ENCODE results near the gene ZCWPW2.

Gene ZCWPW2

DNA sequence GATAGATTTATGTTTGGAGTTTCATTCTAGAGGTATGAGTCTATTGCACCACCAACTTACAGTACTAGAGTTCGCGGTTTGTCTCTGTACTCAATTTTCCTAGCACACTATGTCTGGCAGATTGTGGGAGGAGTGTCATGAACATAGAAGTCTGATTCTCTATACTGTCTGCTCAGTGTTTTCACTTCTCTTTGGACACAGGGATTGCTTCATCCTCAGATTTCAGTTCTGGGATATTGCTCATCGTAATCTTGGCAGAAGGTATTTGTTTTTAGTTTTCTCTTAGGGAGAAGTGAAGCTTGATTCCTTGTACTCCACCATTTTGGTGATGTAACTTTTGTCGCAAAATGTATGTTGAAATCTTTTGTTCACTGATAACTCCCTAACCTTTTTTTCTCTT is 27.9 kb downstream of the ZCWPW2 start:
- peak; percentile 25 for DNase-seq (ENCODE audit: low read depth)

DNA sequence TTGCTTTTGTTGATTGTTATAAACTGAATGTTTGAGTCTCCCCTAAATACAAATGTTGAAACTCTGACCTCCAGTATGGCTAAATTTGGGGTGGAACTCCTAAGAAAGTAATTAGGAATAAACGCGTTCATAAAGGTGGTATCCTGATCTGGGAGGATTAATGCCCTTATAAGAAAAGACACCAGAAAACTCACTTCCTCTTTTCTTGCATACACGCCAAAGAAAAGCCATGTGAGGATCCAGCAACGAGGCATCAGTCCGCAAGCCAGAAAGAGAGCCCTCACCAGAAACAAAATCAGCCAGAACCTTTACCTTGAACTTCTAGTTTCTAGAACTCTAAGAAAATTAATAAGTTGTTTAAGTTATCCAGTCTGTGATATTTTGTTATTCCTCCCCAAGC is 37.5 kb downstream of the ZCWPW2 start:
- no peak for DNase-seq (ENCODE audit: low read depth)

DNA sequence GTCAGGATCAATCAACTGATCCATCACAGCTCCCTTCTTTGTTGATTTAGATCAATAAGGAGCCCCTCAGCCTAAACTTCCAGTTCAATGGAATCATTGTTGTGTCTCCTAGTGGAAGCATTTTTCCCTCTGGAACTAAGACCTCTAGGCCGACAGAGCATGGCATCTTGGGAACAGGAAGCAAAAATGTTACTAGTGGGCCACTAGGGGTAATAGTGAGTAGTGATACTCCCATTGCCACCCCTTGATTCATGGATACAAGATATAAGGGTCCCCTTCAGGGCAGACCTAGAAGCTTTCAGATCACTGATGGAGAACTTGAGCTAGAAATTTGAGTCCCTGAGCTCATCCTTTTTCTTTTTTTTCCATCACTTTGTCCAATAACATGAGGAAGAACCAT is 40.5 kb downstream of the ZCWPW2 start:
- DNase-seq (ENCODE audit: low read depth), result no peak

DNA sequence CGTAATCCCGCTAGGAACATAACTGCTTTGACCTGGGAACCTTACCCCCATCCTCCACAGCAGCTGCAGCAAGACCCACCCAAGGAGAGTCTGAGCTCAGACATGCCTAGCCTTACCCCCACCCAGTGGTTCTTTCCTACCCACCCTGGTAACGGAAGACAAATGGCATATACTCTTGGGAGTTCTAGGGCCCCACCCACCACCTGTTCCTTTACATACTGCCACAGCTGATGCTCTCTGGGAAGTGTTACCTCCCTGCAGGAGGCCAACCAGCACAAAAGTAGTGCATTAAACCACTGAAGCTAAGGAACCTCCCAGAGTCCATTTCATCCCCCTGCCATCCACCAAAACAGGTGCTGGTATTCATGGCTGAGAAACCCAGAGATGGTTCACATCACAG is 50.7 kb downstream of the ZCWPW2 start:
- DNase-seq (ENCODE audit: low read depth), result no peak

DNA sequence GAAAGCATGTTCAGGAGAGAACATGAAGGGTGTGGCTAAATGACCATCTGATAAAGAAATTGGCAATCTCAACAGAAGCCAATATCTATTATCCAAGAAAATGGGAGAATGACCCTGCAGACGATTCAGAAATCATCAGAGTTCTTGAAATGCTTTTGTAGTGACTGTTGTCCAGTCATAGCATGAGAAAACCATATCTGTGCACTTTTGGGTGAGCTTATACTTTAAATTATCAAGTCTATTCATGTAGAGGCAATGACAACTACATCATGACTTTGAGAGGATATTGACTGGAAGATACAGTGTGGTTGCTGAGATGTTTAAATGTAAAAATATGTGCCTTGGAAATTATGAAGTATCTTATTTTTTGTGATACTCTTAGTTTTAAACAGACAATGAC is 57.7 kb downstream of the ZCWPW2 start:
- DNase-seq (ENCODE audit: low read depth), result no peak

DNA sequence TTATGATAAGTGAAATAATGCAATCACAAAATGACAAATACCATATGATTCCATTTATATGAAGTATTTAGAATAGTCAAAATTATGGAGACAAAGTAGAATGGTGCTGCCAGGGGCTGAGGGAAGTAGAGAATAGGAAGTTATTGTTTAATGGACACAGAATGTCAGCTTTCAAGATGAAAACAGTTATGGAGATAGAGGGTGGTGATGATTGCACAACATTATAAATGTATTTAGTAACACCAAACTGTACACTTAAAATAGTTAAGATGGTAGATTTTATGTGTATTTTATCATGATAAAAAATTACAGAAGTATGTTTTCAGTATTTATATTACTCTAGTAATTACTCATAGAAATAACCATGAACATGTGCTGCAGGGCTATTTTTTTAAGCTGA is 100.9 kb downstream of the ZCWPW2 start:
- DNase-seq (ENCODE audit: low read depth), result no peak

DNA sequence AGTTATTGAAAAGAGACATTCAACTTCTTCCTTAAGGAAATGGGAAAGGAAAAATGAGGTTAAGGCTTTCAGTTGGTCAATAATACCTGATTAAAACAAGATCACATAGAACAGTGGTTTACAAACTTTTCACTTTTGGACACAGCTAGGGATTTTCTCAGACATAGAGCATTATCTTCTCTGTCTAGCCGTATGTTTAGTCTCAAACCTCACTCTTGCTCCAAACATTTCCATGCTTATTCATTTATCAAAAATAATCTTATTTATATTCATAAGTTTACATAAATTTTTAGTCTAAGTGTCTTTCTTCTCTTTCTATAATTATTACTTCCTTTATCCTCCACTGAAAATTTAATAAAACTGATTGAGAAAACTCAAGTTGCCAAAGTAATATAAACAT is 114.3 kb downstream of the ZCWPW2 start:
- DNase-seq (ENCODE audit: low read depth), result no peak

DNA sequence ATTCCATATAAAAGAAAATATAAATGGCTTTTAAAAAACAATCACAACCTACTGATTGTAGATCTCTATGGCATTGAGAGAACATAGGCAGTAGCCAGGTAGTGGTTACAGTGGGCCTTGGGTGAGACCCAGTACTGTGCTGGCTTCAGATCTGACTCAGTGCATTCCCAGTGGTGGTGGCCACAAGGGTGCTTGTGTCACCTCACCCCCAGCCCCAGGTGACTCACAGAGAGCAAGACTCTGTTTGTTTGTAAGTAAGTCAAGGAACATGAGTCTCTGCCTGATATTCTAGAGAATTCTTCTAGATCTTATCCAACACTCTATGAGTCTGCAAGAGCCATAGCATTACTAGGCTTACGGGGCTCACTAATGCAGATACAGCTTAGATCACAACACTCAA is 118.9 kb downstream of the ZCWPW2 start:
- no peak for DNase-seq (ENCODE audit: low read depth)

DNA sequence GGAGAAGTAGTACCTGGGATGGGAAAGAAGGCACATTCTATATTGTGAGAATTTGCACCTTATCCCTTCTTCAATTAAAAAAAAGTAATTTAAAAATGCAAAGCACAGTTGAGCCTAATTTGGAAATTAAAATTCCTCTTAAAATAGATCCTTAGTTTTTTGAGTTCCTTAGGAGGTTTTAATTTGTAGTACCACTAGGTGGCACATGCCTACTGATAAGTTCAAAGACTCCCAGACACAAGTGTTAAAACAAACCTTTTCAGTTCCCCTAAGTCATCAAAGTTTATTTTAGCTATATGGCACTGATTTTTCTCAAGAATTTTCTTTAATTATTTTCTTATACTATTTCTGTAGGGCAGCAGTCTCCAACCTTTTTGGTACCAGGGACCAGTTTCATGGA is 127.7 kb downstream of the ZCWPW2 start:
- DNase-seq (ENCODE audit: low read depth), result peak; percentile 4

DNA sequence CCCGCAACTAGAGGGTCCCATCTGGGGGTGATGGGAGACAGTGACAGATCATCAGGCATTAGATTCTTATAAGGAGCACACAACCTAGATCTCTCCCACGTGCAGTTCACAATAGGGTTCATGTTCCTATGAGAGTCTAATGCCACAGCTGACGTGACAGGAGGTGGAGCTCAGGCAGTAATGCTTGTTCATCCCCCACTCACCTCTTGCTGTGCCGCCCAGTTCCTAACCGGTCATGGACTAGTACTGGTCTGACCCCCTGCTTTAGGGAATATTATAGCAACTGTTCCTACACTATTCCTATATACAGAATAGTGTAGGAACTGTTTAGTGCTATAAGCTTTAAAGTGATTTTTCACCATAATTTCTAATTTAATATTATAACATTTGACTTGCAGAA is 128.2 kb downstream of the ZCWPW2 start:
- no peak for DNase-seq (ENCODE audit: low read depth)

DNA sequence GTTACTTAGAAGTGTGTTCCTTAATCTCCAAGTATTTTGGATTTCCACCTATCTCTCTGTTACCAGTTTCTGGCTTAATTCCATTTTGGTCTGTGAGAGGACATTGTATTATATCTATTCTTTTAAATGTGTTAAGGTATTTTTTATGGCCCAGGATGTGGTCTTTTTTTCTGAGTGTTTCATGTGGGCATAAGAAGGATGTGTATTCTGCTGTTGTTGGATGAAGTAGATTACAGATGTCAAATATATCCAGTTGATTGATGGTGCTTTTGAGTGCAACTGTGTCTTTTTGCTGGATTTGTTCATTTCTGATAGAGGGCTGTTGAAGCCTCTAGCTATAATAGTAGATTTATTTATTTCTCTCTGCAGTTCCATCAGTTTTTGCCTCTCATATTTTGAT is 136.6 kb downstream of the ZCWPW2 start:
- DNase-seq (ENCODE audit: low read depth), result no peak

DNA sequence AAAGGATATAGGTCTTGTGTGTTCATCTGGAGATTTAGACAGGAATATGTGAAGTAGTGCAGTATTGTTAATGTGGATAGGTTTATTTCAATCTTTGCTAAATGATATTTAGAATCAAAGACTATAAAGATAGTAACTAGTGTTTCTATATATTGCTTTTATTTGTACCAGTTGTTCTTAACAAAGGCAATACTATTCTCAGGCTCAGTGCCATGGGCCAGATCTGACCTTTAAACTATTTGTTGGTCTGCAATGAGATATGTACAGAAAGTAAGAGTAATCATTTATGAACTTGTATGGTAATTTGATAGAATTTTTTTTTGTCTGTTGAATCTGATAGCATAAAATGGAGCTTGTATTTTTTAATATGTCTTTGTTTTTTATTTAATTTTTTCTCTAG is 146.8 kb downstream of the ZCWPW2 start:
- no peak for DNase-seq (ENCODE audit: low read depth)

DNA sequence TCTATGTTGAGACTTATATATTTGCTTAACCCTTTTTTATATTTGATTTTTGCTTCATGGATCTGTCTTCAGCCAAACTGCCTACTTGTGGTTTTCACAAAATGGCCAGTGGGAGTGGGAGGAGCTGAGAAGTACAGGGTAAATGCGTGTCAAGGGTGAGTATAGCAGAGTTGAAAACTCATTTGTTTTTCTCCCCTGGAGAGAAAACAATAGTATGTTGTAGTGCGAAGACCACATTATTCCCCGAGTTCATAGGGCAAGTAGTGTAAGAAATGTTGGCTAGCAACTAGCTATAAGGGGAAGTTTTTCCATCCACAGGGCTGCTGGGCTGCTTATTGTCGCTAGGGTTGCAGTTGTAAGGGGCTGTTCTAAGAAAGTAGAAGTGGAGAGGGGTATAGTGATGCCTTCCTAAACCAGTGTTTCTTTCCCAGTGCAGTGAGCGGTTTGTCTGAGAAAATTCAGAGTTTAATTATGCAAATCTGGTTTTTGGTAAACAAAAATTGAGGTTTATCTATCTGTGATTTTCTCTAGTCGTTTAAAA is 153.9 kb downstream of the ZCWPW2 start:
- no peak for DNase-seq (ENCODE audit: low read depth)

DNA sequence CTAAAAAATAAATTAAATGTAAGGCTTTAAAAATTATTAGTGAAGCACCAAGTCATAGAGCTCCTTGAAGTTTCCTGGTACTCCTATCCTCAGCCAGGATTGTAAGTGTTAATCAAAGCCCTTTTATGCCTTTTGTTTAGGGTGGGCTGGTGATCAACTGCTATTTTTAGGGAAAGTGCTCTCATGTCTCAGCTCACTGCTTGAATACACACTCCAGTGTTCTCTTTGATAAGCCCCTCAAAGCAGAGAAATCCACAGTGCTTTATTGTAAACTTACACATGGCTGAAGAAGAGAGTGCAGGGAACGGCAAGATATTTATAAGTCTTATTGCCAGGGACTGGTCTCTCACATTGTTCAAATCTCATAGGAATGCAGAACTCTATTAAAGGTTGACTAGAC is 156.5 kb downstream of the ZCWPW2 start:
- DNase-seq (ENCODE audit: low read depth), result no peak

DNA sequence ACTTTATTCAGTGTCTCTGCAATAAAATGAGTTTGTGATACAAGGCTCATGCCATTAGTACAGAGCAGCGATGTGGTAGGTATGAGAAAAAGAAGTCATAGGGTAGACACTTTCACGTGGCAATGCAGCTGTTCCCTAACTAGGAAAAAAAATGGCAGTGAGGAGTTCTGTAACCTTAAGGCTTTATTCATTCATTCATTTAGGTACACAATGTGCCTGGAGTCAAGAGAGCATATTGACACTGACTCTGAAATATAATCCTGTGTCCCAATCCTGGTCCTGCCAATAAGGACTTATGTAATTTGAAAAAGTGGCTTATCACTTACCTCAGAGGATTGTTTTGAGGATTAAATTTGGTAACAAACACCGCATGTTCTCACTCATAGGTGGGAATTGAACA is 173.1 kb downstream of the ZCWPW2 start:
- DNase-seq (ENCODE audit: low read depth), result no peak

DNA sequence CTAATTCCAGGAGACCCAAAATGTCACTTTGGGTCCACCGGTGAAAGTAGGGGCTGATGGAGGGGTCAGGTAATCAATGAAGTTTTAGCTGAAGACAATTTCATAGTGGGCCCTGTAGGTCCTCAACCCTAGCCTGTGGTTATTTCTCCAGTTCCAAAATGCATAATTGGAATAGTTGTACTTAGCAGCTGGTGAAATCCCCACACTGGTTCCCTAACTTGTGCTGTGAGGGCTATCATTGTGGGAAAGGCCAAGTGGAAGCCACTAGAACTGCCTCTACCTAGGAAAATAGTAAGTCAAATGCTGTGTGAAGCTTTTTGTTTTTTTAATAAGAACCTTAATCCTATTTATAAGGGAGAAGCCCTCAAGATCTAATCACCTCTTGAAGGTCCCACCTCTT is 193.8 kb downstream of the ZCWPW2 start:
- no peak for DNase-seq (ENCODE audit: low read depth)

DNA sequence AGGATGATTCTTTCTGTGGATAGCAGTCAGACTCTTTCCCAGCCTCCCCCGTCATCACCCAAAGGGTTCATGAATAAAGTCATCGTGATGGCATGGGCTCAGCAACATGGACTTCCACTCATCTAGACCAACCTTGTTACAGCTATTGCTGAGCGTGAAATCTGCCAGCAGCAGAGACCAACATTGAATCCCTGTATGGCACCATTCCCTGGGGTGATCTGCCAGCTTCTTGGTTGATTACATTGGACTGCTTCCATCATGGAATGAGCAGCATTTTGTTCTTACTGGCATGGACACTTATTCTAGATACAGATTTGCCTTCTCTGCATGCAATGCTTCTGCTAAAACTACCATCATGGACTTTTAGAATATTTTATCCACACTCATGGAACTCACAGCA is 195.7 kb downstream of the ZCWPW2 start:
- DNase-seq (ENCODE audit: low read depth), result no peak

DNA sequence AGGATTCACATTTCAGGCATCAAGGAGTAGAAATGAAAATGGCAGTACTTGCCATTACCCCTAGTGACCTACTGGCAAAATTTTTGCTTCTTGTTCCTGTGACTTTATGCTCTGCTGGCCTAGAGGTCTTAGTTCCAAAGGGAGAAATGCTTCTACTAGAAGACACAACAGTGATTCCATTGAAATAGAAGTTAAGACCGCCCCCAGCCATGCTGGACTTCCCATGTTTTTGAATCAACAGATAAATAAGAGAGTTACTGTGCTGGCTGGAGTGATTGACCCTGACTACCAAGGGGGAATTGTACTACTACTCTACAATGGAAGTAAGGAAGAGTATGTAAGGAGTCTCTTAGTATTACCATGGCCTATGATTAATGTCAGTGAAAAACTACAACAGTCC is 196.3 kb downstream of the ZCWPW2 start:
- no peak for DNase-seq (ENCODE audit: low read depth)

DNA sequence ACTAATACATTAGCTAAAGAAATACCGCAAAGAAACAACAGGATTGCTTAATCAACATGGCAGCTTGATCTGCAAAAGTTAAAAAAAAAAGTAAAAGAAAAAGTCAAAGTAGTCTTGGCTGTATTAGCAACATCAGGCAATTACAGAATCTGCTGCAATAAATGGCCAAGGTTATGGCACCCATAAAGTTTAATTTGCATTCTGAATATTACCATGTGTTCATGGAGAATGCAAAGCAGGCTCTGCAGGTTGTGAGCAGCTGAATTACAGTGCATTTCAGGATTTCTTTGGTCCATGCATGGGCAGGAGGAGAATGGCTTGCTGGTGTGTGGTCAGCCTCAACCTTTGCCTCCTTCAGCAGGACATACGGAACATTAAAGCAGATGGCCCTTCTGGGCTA is 199.2 kb downstream of the ZCWPW2 start:
- peak; percentile 4 for DNase-seq (ENCODE audit: low read depth)

DNA sequence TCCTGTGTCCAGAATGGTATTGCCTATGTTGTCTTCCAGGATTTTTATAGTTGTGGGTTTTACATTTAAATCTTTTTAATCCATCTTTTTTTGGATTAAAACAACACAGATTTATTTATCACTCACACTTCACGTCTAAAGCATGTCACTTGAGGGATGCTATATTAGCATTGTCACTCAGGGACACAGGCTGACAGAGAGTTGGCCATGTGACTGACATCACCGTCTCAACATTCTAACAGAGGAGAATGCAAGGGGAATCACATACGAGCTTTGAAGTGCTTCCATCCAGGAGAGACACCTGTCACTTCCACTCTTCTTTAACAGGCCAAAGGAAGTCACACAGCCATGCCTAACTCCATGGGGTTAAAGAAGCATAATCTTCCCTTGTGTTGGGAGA is 204.7 kb downstream of the ZCWPW2 start:
- DNase-seq (ENCODE audit: low read depth), result no peak

DNA sequence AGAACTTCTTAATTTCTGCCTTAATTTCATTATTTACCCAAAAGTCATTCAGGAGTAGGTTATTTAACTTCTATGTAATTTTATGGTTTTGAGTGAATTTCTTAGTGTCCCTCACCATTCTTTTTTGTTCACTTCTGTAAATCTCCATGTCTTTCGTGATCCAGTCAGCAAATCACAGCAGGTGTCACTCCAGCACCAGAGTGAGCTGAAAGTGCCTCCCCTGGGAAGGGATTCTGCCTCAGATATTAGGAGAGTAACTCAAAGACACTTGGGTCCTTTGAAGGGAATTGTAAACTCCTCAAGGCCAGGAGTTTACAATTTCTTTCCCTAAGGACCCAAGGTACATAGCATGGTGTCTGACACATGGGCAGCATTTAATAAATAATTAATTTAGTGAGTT is 207.7 kb downstream of the ZCWPW2 start:
- DNase-seq (ENCODE audit: low read depth), result no peak

DNA sequence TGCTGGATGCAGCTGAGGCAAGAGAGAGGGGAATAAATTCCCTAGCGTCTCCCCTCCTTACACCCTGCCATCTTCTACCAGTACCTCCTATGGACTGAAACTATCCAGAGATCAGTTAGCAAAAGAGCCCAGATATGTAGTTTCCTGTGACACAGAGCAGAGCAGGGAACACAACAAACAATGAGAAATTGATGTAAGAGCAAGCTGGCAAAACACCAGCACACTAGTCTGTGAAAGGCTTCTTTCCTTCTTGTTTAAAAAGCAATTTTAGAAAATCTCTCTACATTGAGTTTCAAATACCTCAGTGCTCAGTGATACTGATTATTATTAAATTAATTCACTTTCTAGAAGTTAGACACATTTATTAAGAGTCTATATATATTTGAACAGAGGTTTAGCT is 215.7 kb downstream of the ZCWPW2 start:
- no peak for DNase-seq (ENCODE audit: low read depth)

DNA sequence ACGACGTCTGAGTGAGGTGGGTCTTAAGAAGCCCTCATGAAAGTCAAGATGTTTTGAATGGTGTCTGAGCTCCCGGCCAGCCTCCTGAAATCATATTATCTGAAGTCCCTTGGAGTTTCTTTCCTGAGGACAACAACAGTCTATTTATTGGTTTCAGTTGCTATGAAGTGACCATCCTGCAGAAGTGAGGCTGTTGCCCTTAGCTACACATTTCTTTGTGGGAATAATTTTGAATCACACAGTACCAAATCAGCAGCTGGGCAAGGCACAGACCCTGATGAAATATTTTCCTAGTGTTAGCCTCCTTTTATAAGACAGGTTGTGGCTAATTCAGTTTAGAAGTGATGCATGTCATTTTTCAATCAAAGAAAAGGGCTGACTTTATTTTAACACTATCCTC is 220.8 kb downstream of the ZCWPW2 start:
- DNase-seq (ENCODE audit: low read depth), result no peak

DNA sequence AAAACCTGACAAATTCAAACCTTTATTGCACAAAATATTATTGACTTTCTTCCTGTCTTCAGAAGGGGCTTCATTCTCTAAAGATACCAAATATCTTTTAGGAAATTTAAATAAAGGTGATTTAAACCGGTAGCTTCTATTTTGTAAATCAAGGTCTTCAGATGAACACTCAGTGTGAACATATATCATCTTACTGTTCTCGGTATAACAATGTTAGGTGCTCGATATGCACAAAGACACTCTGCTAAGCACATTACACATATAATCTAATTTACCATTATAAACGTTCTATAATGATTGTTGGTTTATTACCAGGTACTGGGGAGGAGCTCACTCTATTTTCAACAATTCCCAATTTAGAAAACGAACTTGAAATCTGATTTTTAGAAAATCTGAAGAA is 225.5 kb downstream of the ZCWPW2 start:
- DNase-seq (ENCODE audit: low read depth), result no peak

DNA sequence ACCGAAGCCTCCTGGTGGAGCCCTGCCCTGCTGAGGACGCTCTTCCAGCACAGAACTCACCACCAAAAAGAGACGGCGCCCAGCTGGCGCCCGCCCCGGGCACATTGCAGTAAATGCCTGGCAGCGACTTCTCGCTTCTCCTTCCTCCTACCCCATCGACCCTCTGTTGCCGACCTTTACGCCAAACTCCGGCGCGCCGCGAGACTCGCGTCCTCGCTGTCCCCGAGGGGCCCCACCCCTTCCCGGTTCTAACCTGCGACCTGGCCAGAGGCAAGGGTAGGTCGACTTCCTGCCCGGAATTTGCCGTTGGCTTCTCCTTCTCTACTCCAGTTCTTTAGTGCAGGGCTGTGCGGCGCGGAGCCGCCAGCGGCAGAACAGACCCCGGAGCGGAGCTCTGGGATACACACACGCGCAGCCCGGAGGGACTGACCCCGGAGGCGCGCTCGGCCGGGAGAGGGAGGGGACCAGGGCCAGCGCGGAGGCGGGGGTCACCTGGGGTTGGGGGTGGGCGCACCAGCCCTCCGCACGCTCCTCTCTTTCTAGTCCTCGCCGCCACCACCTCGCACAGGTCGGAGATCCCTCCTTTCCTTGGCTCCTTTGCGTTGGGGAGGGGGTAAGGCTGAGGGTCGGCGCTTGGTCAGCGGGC is 226.7 kb downstream of the ZCWPW2 start:
- DNase-seq (ENCODE audit: low read depth), result no peak

All from GM04504 (cell line).